Measurements from ENCODE around the gene B4GALT5. TPM values are rescaled to one million over a fixed set of nuclear protein-coding genes. Genes with fewer than 3 reads are reported as not detected.
"Not testable (repeated sequence)": the region's sequence is repeated elsewhere in the genome, so short reads cannot be mapped to it uniquely, and the experiment has no call there.

B4GALT5 gene
- polyA plus RNA-seq, 3 donors from 2014 or later, result 0.35 to 3.2 (median 2.8) TPM

GRCh38 chr20:49724408-49725223, 10.9 kb upstream of the B4GALT5 start:
- Mint-ChIP-seq H3K9me3 (peaks cover 0 to 2% (median 0%) of the 10 kb centered on the region in 6 donors), H3K36me3 (no peaks in the 10 kb centered on the region), H3K27me3 (ENCODE audit: low read depth in 3 of 3) (no peaks in the 10 kb centered on the region), H3K4me1 (peaks cover 14 to 15% of the 10 kb centered on the region in 2 donors), H3K27ac (peak overlapping the region in 3 of 6 donors; percentile 9 to 36 (median 29)), H3K4me3 (peak overlapping the region in 3 of 5 donors; percentile 12 to 30 (median 28))
- peak; percentile 22 to 25 (median 22) for DNase-seq

- not testable (repeated sequence) for DNase-seq; H3K36me3 Mint-ChIP-seq; H3K4me3 Mint-ChIP-seq; H3K27me3 Mint-ChIP-seq (ENCODE audit: low read depth in 3 of 3); H3K9me3 Mint-ChIP-seq; H3K27ac Mint-ChIP-seq
- H3K4me1 Mint-ChIP-seq, result peaks cover 14 to 15% of the 10 kb centered on the region in 2 donors
Observed at GRCh38 chr20:49723758-49724157, 10.1 kb upstream of the B4GALT5 start.

- not testable (repeated sequence) for H3K36me3 Mint-ChIP-seq, H3K27ac Mint-ChIP-seq
Observed at GRCh38 chr20:49721326-49721725, 7.6 kb upstream of the B4GALT5 start.

GRCh38 chr20:49715466-49715865, 1.8 kb upstream of the B4GALT5 start:
- no peaks in the 10 kb centered on the region for H3K9me3 Mint-ChIP-seq
- H3K4me1 Mint-ChIP-seq, result peaks cover 36 to 37% of the 10 kb centered on the region in 2 donors
- H3K4me3 Mint-ChIP-seq, result peak overlapping the region in 4 of 5 donors; percentile 18 to 96 (median 68)
- peaks cover 2 to 8% (median 3%) of the 10 kb centered on the region in 3 donors for H3K27me3 Mint-ChIP-seq (ENCODE audit: low read depth in 3 of 3)
- peak overlapping the region in 3 of 6 donors; percentile 25 to 50 (median 32) for H3K27ac Mint-ChIP-seq
- DNase-seq, result no peak
- H3K36me3 Mint-ChIP-seq, result no peaks in the 10 kb centered on the region

More at GRCh38 chr20:49721326-49721725, 7.6 kb upstream of the B4GALT5 start:
- not testable (repeated sequence) for DNase-seq; H3K4me3 Mint-ChIP-seq; H3K9me3 Mint-ChIP-seq; H3K27me3 Mint-ChIP-seq (ENCODE audit: low read depth in 3 of 3)
- peaks cover 14 to 15% of the 10 kb centered on the region in 2 donors for H3K4me1 Mint-ChIP-seq

GRCh38 chr20:49712996-49713752, 504 bp downstream of the B4GALT5 start:
- peaks cover 57 to 60% of the 10 kb centered on the region in 2 donors for H3K4me1 Mint-ChIP-seq
- no peaks in the 10 kb centered on the region for H3K36me3 Mint-ChIP-seq
- DNase-seq, result no peak
- peak overlapping the region; percentile 75 to 95 (median 87) for H3K27ac Mint-ChIP-seq
- H3K27me3 Mint-ChIP-seq (ENCODE audit: low read depth in 3 of 3), result peaks cover 2 to 8% (median 3%) of the 10 kb centered on the region in 3 donors
- H3K4me3 Mint-ChIP-seq, result peak overlapping the region; percentile 89 to 94 (median 92)
- H3K9me3 Mint-ChIP-seq, result no peaks in the 10 kb centered on the region

GRCh38 chr20:49712646-49712995, 1.1 kb downstream of the B4GALT5 start:
- no peaks in the 10 kb centered on the region for H3K9me3 Mint-ChIP-seq
- H3K27ac Mint-ChIP-seq, result peak overlapping the region; percentile 75 to 95 (median 87)
- no peak for DNase-seq
- H3K4me3 Mint-ChIP-seq, result peak overlapping the region; percentile 89 to 94 (median 92)
- H3K4me1 Mint-ChIP-seq, result peaks cover 57 to 62% of the 10 kb centered on the region in 2 donors
- H3K27me3 Mint-ChIP-seq (ENCODE audit: low read depth in 3 of 3), result peaks cover 2 to 8% (median 3%) of the 10 kb centered on the region in 3 donors
- no peaks in the 10 kb centered on the region for H3K36me3 Mint-ChIP-seq

- Mint-ChIP-seq H3K27me3 (ENCODE audit: low read depth in 3 of 3) (peaks cover 2 to 8% (median 3%) of the 10 kb centered on the region in 3 donors), H3K27ac (peak overlapping the region; percentile 75 to 95 (median 87)), H3K36me3 (no peaks in the 10 kb centered on the region), H3K4me3 (peak overlapping the region; percentile 89 to 94 (median 92)), H3K4me1 (peaks cover 58 to 66% of the 10 kb centered on the region in 2 donors), H3K9me3 (no peaks in the 10 kb centered on the region)
- no peak for DNase-seq
Observed at GRCh38 chr20:49712118-49712517, 1.6 kb downstream of the B4GALT5 start.

GRCh38 chr20:49711667-49711987, 2.1 kb downstream of the B4GALT5 start:
- Mint-ChIP-seq H3K27ac (peak overlapping the region; percentile 51 to 93 (median 80)), H3K4me1 (peaks cover 63 to 71% of the 10 kb centered on the region in 2 donors), H3K4me3 (peak overlapping the region; percentile 89 to 94 (median 92)), H3K36me3 (no peaks in the 10 kb centered on the region), H3K27me3 (ENCODE audit: low read depth in 3 of 3) (peaks cover 2 to 8% (median 3%) of the 10 kb centered on the region in 3 donors), H3K9me3 (no peaks in the 10 kb centered on the region)
- DNase-seq, result no peak

- Mint-ChIP-seq H3K36me3 (no peaks in the 10 kb centered on the region), H3K27me3 (ENCODE audit: low read depth in 3 of 3) (peaks cover 2 to 8% (median 3%) of the 10 kb centered on the region in 3 donors), H3K9me3 (no peaks in the 10 kb centered on the region), H3K4me1 (peaks cover 68 to 76% of the 10 kb centered on the region in 2 donors), H3K4me3 (peak overlapping the region; percentile 89 to 94 (median 92)), H3K27ac (peak overlapping the region; percentile 51 to 93 (median 80))
- no peak for DNase-seq
Observed at GRCh38 chr20:49710971-49711666, 2.6 kb downstream of the B4GALT5 start.

- DNase-seq, result no peak
- Mint-ChIP-seq H3K27me3 (ENCODE audit: low read depth in 3 of 3) (peaks cover 0 to 1% (median 0%) of the 10 kb centered on the region in 3 donors), H3K9me3 (no peaks in the 10 kb centered on the region), H3K36me3 (no peaks in the 10 kb centered on the region), H3K4me1 (peaks cover 74 to 84% of the 10 kb centered on the region in 2 donors), H3K27ac (peak overlapping the region in 5 of 6 donors; percentile 39 to 80 (median 61)), H3K4me3 (peak overlapping the region in 2 of 5 donors; percentile 22 to 56)
Observed at GRCh38 chr20:49707118-49707517, 6.6 kb downstream of the B4GALT5 start.

- Mint-ChIP-seq H3K27me3 (ENCODE audit: low read depth in 3 of 3) (peaks cover 0 to 3% (median 0%) of the 10 kb centered on the region in 3 donors), H3K9me3 (no peaks in the 10 kb centered on the region), H3K4me1 (peaks cover 74 to 84% of the 10 kb centered on the region in 2 donors), H3K27ac (peak overlapping the region; percentile 39 to 80 (median 64)), H3K4me3 (peak overlapping the region in 4 of 5 donors; percentile 2 to 56 (median 16)), H3K36me3 (no peaks in the 10 kb centered on the region)
- DNase-seq, result no peak
Observed at GRCh38 chr20:49706630-49707091, 7.0 kb downstream of the B4GALT5 start.

- DNase-seq; H3K36me3 Mint-ChIP-seq; H3K9me3 Mint-ChIP-seq; H3K27me3 Mint-ChIP-seq (ENCODE audit: low read depth in 3 of 3): not testable (repeated sequence)
- Mint-ChIP-seq H3K4me3 (peak overlapping the region in 2 of 5 donors; percentile 10 to 88), H3K4me1 (peaks cover 74 to 84% of the 10 kb centered on the region in 2 donors), H3K27ac (peak overlapping the region; percentile 66 to 96 (median 83))
Observed at GRCh38 chr20:49705893-49706292, 7.8 kb downstream of the B4GALT5 start.

- DNase-seq, result no peak
- peaks cover 73 to 84% of the 10 kb centered on the region in 2 donors for H3K4me1 Mint-ChIP-seq
Observed at GRCh38 chr20:49705358-49705757, 8.3 kb downstream of the B4GALT5 start.

More at GRCh38 chr20:49705358-49705757, 8.3 kb downstream of the B4GALT5 start:
- peak overlapping the region in 4 of 5 donors; percentile 30 to 88 (median 50) for H3K4me3 Mint-ChIP-seq
- H3K36me3 Mint-ChIP-seq, result no peaks in the 10 kb centered on the region
- H3K9me3 Mint-ChIP-seq, result no peaks in the 10 kb centered on the region
- H3K27me3 Mint-ChIP-seq (ENCODE audit: low read depth in 3 of 3), result peaks cover 0 to 3% (median 0%) of the 10 kb centered on the region in 3 donors
- H3K27ac Mint-ChIP-seq, result peak overlapping the region; percentile 50 to 96 (median 83)
